ENCODE data around the gene IFT43. TPM values are rescaled to one million over a fixed set of nuclear protein-coding genes. Genes with fewer than 3 reads are reported as not detected.

Gene IFT43
- total RNA-seq, 2 experiments from 2014 or later = 7.6 to 10.4 TPM

- DNase-seq = no peak
- no peak for ATAC-seq
- Mint-ChIP-seq H3K4me3 (no peak overlapping the region), H3K9me3 (no peaks in the 10 kb centered on the region), H3K27me3 (no peaks in the 10 kb centered on the region), H3K4me1 (ENCODE audit: low read depth) (no peaks in the 10 kb centered on the region), H3K27ac (no peak overlapping the region), H3K36me3 (ENCODE audit: low read depth) (peaks cover 2% of the 10 kb centered on the region)
- CTCF ChIA-PET = interaction anchor here (1.2 to 4.7 kb wide), 2 partner anchors 65 to 262 kb away, joined by 4 to 16 read pairs; no protein-coding TSS in a partner anchor
- TF ChIP-seq CTCF (IDR thresholded peaks at IDR 0.05) = no peak
- POLR2A ChIA-PET = interaction anchor here (0.6 kb wide), 1 partner anchor 638 kb away, joined by 3 read pairs; no protein-coding TSS in a partner anchor
- intact Hi-C loops (cut with micrococcal nuclease) = no loop called here
Observed at GRCh38 chr14:75971509-75971908, 14.1 kb upstream of the IFT43 start.

- Mint-ChIP-seq H3K36me3 (ENCODE audit: low read depth) (peaks cover 2% of the 10 kb centered on the region), H3K9me3 (no peaks in the 10 kb centered on the region), H3K27ac (no peak overlapping the region), H3K4me3 (no peak overlapping the region), H3K27me3 (no peaks in the 10 kb centered on the region), H3K4me1 (ENCODE audit: low read depth) (peaks cover under 1% of the 10 kb centered on the region)
- ChIA-PET POLR2A (no interaction called here), CTCF (interaction anchor here (2.0 to 2.5 kb wide), 2 partner anchors 67 to 263 kb away, joined by 11 to 15 read pairs; no protein-coding TSS in a partner anchor)
- intact Hi-C loops (cut with micrococcal nuclease) = no loop called here
- no peak for DNase-seq
- no peak for ATAC-seq
- TF ChIP-seq CTCF (IDR thresholded peaks at IDR 0.05) = no peak
Observed at GRCh38 chr14:75972801-75973421, 12.7 kb upstream of the IFT43 start.

GRCh38 chr14:75976826-75977581 is 8.6 kb upstream of the IFT43 start:
- H3K27me3 Mint-ChIP-seq = no peaks in the 10 kb centered on the region
- H3K4me1 Mint-ChIP-seq (ENCODE audit: low read depth) = peaks cover 33% of the 10 kb centered on the region
- H3K4me3 Mint-ChIP-seq = no peak overlapping the region
- POLR2A ChIA-PET = no interaction called here
- TF ChIP-seq CTCF (IDR thresholded peaks at IDR 0.05) = no peak
- ATAC-seq = no peak
- intact Hi-C loops (cut with micrococcal nuclease) = no loop called here
- DNase-seq = no peak
- peaks cover 2% of the 10 kb centered on the region for H3K36me3 Mint-ChIP-seq (ENCODE audit: low read depth)
- no peaks in the 10 kb centered on the region for H3K9me3 Mint-ChIP-seq
- CTCF ChIA-PET = interaction anchor here (1.2 to 9.1 kb wide), 3 partner anchors 70 to 267 kb away, joined by 3 to 143 read pairs (median 63); no protein-coding TSS in a partner anchor
- H3K27ac Mint-ChIP-seq = no peak overlapping the region

- ATAC-seq = no peak
- DNase-seq = no peak
- H3K36me3 Mint-ChIP-seq (ENCODE audit: low read depth) = peaks cover 2% of the 10 kb centered on the region
- no peak overlapping the region for H3K4me3 Mint-ChIP-seq
- POLR2A ChIA-PET = no interaction called here
- no peaks in the 10 kb centered on the region for H3K9me3 Mint-ChIP-seq
- TF ChIP-seq CTCF (IDR thresholded peaks at IDR 0.05) = no peak
- H3K27me3 Mint-ChIP-seq = no peaks in the 10 kb centered on the region
- intact Hi-C loops (cut with micrococcal nuclease) = no loop called here
- H3K27ac Mint-ChIP-seq = no peak overlapping the region
- peaks cover 33% of the 10 kb centered on the region for H3K4me1 Mint-ChIP-seq (ENCODE audit: low read depth)
- CTCF ChIA-PET = interaction anchor here (0.6 to 9.1 kb wide), 4 partner anchors 70 to 268 kb away, joined by 3 to 143 read pairs (median 33); no protein-coding TSS in a partner anchor
Observed at GRCh38 chr14:75977582-75977943, 8.0 kb upstream of the IFT43 start.

- H3K36me3 Mint-ChIP-seq (ENCODE audit: low read depth) = peaks cover 2% of the 10 kb centered on the region
- H3K27ac Mint-ChIP-seq = no peak overlapping the region
- DNase-seq (peak; percentile 31), ATAC-seq (no peak)
- ChIA-PET CTCF (interaction anchor here (0.6 to 9.1 kb wide), 9 partner anchors 9 to 269 kb away, joined by 3 to 143 read pairs (median 3); no protein-coding TSS in a partner anchor), POLR2A (no interaction called here)
- TF ChIP-seq CTCF (IDR thresholded peaks at IDR 0.05) = no peak
- H3K27me3 Mint-ChIP-seq = no peaks in the 10 kb centered on the region
- intact Hi-C loops (cut with micrococcal nuclease) = no loop called here
- H3K4me3 Mint-ChIP-seq = no peak overlapping the region
- H3K9me3 Mint-ChIP-seq = no peaks in the 10 kb centered on the region
- H3K4me1 Mint-ChIP-seq (ENCODE audit: low read depth) = peaks cover 33% of the 10 kb centered on the region
Observed at GRCh38 chr14:75978249-75978731, 7.3 kb upstream of the IFT43 start.

All from activated CD8-positive, alpha-beta T cell treated with anti-CD3 and anti-CD28 coated beads for 36 hours (primary cell).